HG02642 (cell line): ENCODE data around the gene KCNN2.

Experiments
- ATAC-seq: cut with Tn5 transposase; IDR thresholded peaks from one replicate; pipeline ENCODE4 v1.9.1; 2021; ENCODE audit warnings: mild to moderate bottlenecking; ENCODE audit not compliant: unreplicated experiment, poor library complexity

KCNN2 gene

DNA sequence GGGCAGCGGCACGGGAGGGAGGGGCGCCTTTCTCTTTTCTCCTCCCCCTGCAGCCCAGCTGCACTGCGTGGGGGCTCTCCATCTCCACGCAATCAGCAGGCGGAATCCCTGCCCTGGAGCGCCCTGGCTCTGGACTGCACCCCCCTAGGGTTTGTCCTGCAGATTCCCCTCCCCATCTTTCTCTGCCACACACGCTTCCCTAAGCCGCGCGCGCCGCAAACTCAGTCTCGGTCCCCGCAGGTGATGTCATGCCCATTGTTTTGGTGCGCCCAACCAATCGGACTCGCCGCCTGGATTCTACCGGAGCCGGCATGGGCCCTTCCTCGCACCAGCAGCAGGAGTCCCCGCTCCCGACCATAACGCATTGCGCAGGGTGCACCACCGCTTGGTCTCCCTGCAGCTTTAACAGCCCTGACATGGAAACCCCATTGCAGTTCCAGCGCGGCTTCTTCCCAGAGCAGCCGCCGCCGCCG is at the start of gene KCNN2:
Gene KCNN2, plus strand, starts transcription at position 347 of the 473 bp plus-strand sequence. Its CDS starts 70 bp downstream, at position 417.
- ATAC-seq = peak; percentile 51

GRCh38 chr5:114312658-114313057 is 49.2 kb upstream of the KCNN2 start:
- ATAC-seq = no peak

DNA sequence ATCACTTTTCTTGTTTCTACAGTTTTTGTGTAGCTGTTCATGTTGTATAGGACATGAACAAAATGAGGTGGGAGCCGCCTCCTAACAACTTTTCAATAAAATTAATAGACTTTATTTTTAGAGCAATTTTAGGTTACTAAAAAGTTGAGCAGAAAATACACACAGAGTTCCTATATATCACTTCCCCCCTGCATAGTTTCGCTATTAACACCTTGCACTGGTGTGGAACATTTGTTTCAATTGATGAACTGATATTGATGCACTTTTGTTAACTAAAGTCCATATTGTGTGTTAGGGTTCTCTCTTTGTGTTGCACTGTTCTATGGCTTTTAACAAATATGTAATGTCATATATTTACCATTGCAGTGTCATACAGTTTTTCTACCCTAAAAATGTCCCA is 47.8 kb upstream of the KCNN2 start:
- no peak for ATAC-seq

DNA sequence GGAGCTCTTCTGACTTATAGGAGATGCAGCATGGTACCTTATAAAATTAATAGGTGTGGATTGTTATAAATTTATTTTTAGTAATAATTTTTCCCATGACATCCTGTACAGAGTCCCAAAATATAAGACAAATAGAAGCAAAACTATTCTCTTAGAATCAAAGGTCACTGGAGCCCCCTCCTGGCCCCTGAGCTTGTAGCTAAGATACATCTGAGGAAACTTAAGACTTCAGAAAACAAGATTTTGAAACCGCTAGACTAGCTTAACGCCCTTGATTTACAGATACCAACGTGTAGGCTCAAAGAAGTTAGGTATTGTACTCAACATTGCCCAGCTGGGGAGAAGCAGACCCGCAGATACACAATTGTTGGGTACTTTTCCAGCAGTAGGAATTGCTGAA is 45.7 kb upstream of the KCNN2 start:
- ATAC-seq = no peak

DNA sequence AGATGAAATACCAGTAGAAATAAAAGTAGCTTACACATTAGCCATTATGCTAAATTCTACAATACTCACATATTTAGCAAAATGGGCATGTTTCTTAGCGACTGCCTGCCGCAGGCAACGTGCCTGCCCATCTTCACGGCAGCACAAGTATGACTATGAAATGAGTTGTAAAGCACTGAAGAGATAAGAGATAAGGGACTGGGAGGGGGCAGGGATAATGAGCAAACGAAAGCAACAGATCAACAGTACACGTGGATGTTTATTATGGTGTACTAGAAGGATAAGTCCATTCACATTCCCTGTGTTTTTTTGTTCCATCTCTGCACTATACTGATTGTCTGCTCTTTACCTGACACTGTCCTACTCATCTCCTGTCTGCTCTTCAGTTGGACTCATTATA is 44.1 kb upstream of the KCNN2 start:
- ATAC-seq = no peak

GRCh38 chr5:114319236-114319635 is 42.6 kb upstream of the KCNN2 start:
- no peak for ATAC-seq

- ATAC-seq = no peak
Observed at GRCh38 chr5:114319821-114320220, 42.0 kb upstream of the KCNN2 start.

- ATAC-seq = no peak
Observed at GRCh38 chr5:114324282-114324681, 37.6 kb upstream of the KCNN2 start.

GRCh38 chr5:114325541-114325940 is 36.3 kb upstream of the KCNN2 start:
- no peak for ATAC-seq

GRCh38 chr5:114327474-114327873 is 34.4 kb upstream of the KCNN2 start:
- no peak for ATAC-seq

DNA sequence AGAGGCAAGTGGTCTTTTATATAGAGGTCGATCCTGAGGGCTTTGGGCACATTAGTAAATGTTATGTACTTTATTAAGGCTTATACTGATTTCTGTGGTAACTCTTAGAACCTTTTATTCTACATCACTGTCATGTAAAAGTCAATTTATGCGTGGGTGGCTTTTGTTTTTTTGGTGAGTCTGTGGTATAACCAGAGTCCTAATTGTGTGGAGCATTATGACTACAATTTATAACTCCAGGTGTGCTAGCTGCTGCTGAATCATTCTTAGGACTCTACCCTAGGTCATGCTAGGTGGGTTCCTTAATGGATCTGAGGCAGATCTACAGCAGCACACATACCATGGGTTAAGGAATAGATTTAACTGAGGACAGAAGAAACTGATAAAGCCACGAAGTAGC is 33.9 kb upstream of the KCNN2 start:
- ATAC-seq = no peak

DNA sequence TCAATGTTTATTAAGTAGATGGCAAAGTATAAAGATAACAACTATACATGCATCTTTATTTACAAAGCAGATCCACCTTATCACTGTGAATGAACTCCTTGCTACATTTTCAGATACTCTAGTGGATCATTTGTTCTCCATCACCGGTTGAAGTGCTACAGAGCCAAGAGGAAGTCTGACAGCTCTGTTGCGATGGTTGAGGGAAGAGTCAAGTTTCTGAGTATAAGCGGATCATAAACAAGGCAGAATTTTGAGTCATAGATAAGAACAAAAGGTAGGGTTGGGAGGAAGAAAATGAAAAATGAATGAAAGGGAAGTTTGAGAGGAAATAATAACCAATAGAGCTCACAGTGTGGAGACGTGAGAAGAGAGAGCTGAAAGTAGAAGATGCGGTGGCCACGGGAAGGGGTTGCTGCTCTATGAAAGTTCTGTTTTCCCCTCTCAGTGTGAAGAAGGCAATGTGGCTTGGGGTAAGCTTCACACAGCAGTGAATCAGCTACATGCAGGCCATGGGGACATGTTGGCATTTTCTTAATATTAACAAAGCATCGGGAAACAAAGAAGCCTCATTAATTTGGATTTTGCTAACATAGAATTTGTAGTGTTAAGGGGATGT is 30.8 kb upstream of the KCNN2 start:
- no peak for ATAC-seq

- no peak for ATAC-seq
Observed at GRCh38 chr5:114332493-114332892, 29.4 kb upstream of the KCNN2 start.

DNA sequence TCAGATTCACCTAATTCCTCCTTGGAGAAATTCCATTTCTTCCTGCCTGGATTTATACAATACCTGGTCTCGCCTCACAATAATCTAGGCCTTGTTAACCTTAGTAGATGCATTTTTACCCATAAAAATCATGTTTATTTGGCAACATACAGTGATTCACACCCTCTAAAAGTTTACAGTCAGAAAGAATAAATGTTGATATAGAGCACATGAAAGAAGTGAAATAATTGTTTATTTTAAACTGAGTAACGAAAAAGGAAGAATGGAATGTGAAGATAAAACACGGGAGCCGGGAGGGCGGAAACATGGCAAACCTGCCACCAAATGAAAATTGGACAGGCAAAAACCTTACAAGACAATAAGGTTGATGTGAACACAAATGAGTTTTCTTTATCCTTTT is 28.9 kb upstream of the KCNN2 start:
- ATAC-seq = no peak

- no peak for ATAC-seq
Observed at GRCh38 chr5:114335391-114335790, 26.5 kb upstream of the KCNN2 start.

- ATAC-seq = no peak
Observed at GRCh38 chr5:114339108-114339507, 22.8 kb upstream of the KCNN2 start.

DNA sequence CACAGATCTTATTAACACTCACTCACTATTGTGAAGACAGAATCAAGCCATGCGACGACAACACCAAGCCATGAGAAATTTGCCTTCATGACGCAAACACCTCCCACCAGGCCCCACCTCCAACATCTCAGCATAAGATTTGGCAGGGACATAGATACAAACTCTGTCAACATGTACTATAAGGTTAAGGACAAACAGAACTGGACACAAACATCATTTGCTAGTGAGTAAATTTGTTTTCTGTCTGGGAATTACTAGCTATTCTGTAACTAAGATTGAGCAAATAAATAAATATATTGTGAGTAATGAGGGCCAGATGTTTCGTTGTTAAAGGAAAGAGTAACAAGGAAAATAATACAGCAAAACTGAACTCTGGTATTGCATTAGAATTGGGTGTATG is 15.7 kb upstream of the KCNN2 start:
- ATAC-seq = no peak

DNA sequence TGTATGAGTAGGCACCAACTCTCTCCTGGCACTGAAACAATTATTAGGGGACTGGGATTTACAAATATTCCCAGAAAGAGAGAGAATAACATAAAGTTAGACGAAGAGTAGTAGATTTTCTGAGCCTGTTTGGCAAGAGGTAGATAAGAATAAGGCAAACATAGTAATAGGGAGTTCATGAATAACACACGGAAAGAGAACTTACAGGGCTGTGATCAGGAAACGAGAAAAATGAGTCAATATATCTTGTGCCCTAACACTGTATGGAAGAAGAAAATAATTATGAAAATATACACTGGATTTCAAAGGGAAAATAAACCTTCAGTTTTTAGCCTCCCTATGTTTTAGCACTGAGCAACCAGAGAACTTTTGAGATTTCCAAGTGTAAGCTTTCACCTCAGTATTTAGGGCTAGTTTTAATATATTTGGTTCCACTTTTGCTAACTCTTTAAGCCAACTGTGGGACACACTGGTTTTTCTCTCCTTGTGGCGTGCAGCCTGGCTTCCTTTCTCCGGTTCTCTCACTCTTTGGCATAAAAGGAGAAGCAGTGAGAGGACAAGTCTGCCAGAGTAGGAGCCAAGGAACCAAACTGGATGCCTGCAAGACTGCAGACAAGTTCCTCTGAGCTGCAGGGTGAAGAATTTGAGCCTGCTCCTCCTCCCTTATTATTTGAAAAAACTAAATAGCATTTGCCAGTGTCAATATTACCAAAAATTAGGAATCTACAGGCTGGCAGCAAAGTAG is 6.6 kb upstream of the KCNN2 start:
- no peak for ATAC-seq

DNA sequence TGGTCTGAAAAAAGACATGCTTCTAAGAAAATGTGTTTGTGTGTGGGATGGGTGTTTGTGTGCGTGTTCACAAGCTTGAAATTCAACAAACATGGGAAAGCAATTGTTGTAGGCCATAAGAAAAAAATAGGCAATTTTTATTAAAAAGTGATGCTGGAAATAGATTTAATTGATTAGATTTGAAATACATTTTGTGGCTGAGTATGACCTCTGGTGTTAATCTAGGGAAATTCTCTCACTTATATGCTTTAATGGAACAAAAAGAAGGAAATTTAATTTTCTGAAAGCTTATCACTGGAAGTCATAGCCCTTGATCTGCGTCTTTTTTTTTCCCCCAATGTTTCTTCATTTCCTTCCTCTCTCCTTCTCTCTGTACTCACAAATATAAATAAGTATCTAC is 3.5 kb upstream of the KCNN2 start:
- no peak for ATAC-seq

DNA sequence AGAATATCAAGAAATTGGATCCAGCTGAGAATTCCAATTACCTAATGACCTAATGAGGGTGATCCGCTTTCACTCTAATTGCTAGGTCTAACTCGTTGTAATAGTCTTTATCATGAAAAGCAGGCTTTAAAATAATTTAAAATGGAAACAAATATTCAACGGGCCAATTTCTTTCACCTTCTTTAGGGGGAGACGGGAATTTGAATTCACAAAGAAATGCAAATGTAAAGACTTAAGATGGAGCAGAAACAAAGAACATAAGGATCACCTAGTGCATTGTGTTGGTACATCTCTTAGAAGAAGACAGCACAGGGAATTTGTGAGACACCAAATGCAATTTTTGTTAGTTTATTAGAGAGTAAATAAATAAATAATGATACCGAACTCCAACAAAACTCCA is 1.5 kb upstream of the KCNN2 start:
- no peak for ATAC-seq

DNA sequence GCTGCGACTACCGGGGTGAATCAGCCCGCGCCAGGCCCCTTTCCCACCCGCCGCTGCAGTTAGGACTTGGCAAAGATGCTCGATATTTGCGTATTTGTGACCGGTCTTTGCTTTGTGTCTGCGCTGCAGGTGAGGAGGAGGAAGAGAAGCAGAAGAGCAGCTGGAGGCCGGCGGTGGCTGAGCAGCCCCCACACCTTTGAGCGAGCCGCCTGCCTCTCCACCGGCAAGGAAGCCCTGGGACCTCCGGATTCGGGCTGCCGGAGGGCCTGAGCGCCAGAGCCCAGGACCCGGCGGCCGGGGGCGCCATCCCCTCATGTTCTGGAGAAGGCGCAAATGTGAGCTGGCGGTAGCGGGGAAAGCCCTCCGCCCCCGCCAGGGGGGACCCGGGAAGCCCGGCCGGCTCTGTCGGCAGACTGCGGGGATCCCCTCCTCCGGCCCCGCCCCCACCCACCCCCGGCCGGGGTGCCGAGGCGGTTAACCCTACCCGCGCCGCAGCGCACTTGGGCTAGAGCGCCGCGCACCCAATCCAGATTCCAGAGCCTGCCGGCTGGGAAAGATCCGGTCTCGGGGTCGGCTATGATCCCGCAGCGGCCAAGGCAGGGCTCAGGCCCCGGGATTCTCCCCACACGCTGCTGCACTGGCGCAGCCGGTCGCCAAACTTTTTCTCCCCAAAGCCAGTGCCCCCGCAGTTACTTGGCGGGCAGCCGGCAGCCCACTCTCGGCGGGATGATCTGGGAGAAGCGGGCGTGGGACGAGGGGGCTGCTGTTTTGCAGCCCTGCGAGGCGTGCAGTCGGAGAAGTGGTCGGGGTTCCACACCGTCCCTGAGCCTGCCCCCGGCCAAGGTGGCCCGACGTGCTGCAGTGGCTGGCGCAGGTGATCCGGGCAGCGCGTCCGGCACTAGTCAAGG is 800 bp upstream of the KCNN2 start:
- peak; percentile 47 for ATAC-seq
